ENCODE data around the gene PRR27.
"Not testable (repeated sequence)": the region's sequence is repeated elsewhere in the genome, so short reads cannot be mapped to it uniquely, and the experiment has no call there.

The PRR27 gene

GRCh38 chr4:70195425-70195824, 41.4 kb downstream of the PRR27 start, which contains the start of gene ODAM:
TSS of gene ODAM (plus strand) at chr4:70195725. CDS start at chr4:70196544, 819 bp downstream.
- Histone ChIP-seq H3K79me2 (ENCODE audit: low read length) (no peaks in the 10 kb centered on the region), H3K27me3 (replicated peaks; ENCODE audit: insufficient read depth, low read length) (no peaks in the 10 kb centered on the region), H3F3A (ENCODE audit: insufficient read depth, low read length) (no peaks in the 10 kb centered on the region), H3K4me1 (ENCODE audit: low read length) (no peaks in the 10 kb centered on the region), H3K4me3 (ENCODE audit: low read length) (no peak within 1 kb of the TSS), H3K4me2 (ENCODE audit: low read depth, low read length) (no peak within 1 kb of the TSS), H3K9me2 (replicated peaks; ENCODE audit: insufficient read depth, low read length) (no peaks in the 10 kb centered on the region), H3K36me3 (replicated peaks; ENCODE audit: insufficient read depth, low read length) (no peaks in the 10 kb centered on the region), H3K9ac (ENCODE audit: low read length) (no peak within 1 kb of the TSS), H4K20me1 (ENCODE audit: insufficient read depth, low read length) (no peaks in the 10 kb centered on the region), H3K27ac (ENCODE audit: low read length) (no peak within 1 kb of the TSS), H3K9me3 (replicated peaks; ENCODE audit: insufficient read depth, low read length) (no peaks in the 10 kb centered on the region), H2AFZ (ENCODE audit: low read length) (no peak within 1 kb of the TSS)
- no peak for TF ChIP-seq EZH2 (optimal IDR thresholded peaks at IDR 0.05; ENCODE audit: low read depth, low read length)
- no peak for TF ChIP-seq EZH2phosphoT487 (IDR thresholded peaks at IDR 0.05; ENCODE audit: low read length)
- TF ChIP-seq, protein P1, sequence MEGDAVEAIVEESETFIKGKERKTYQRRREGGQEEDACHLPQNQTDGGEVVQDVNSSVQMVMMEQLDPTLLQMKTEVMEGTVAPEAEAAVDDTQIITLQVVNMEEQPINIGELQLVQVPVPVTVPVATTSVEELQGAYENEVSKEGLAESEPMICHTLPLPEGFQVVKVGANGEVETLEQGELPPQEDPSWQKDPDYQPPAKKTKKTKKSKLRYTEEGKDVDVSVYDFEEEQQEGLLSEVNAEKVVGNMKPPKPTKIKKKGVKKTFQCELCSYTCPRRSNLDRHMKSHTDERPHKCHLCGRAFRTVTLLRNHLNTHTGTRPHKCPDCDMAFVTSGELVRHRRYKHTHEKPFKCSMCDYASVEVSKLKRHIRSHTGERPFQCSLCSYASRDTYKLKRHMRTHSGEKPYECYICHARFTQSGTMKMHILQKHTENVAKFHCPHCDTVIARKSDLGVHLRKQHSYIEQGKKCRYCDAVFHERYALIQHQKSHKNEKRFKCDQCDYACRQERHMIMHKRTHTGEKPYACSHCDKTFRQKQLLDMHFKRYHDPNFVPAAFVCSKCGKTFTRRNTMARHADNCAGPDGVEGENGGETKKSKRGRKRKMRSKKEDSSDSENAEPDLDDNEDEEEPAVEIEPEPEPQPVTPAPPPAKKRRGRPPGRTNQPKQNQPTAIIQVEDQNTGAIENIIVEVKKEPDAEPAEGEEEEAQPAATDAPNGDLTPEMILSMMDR (IDR thresholded peaks at IDR 0.05; ENCODE audit: low read length) = no peak
- no peak for DNase-seq

DNA sequence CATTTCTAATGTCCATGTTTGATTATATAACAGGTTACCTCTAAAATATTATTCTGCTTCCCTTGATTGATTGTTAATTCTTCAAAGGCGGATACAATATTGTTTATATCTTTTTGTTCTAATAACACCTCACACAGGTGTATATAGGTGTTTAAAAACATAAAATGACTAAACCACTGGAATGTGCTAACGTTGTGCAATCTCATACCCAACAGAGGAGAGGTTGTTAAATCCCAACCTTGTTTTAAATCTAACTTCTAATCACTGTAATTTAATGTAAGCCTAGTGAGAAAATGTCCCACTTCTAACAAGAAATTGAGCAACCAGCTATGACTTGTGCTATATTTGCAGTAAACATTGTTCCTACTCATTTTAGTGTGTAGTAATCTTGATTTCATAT, 42.8 kb downstream of the PRR27 start:
- H3K4me2 ChIP-seq (ENCODE audit: low read depth, low read length) = no peak overlapping the region
- H3K9me2 ChIP-seq (replicated peaks; ENCODE audit: insufficient read depth, low read length) = no peaks in the 10 kb centered on the region
- DNase-seq = no peak
- H3K9ac ChIP-seq (ENCODE audit: low read length) = no peak overlapping the region
- H4K20me1 ChIP-seq (ENCODE audit: insufficient read depth, low read length) = no peaks in the 10 kb centered on the region
- no peaks in the 10 kb centered on the region for H3K9me3 ChIP-seq (replicated peaks; ENCODE audit: insufficient read depth, low read length)
- no peak overlapping the region for H3K4me3 ChIP-seq (ENCODE audit: low read length)
- no peak overlapping the region for H3K27ac ChIP-seq (ENCODE audit: low read length)
- no peaks in the 10 kb centered on the region for H3K4me1 ChIP-seq (ENCODE audit: low read length)
- H3K27me3 ChIP-seq (replicated peaks; ENCODE audit: insufficient read depth, low read length) = no peaks in the 10 kb centered on the region
- H3K79me2 ChIP-seq (ENCODE audit: low read length) = no peaks in the 10 kb centered on the region
- no peak for TF ChIP-seq EZH2phosphoT487 (IDR thresholded peaks at IDR 0.05; ENCODE audit: low read length)
- H3F3A ChIP-seq (ENCODE audit: insufficient read depth, low read length) = no peaks in the 10 kb centered on the region
- no peak overlapping the region for H2AFZ ChIP-seq (ENCODE audit: low read length)
- no peaks in the 10 kb centered on the region for H3K36me3 ChIP-seq (replicated peaks; ENCODE audit: insufficient read depth, low read length)

DNA sequence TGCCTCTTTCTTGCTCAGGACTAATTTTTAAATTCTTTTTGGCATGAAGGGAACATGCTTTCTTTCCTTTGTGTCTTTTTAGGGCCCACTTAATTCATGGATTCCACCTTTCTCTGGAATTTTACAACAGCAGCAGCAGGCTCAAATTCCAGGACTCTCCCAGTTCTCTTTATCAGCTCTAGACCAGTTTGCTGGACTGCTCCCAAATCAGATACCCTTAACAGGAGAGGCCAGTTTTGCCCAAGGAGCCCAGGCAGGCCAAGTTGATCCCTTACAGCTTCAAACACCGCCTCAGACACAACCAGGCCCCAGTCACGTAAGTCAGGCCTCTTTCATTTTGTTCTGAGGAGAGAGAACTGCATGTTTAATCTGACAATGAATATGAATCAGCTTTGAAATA, 43.8 kb downstream of the PRR27 start:
- H3K9ac ChIP-seq (ENCODE audit: low read length) = no peak overlapping the region

GRCh38 chr4:70203601-70204000, 49.6 kb downstream of the PRR27 start:
- TF ChIP-seq EZH2 (optimal IDR thresholded peaks at IDR 0.05; ENCODE audit: low read depth, low read length) (no peak), EZH2phosphoT487 (IDR thresholded peaks at IDR 0.05; ENCODE audit: low read length) (no peak)
- TF ChIP-seq, protein P1 (IDR thresholded peaks at IDR 0.05; ENCODE audit: low read length) = no peak
- Histone ChIP-seq H3K36me3 (replicated peaks; ENCODE audit: insufficient read depth, low read length) (no peaks in the 10 kb centered on the region), H3K27ac (ENCODE audit: low read length) (no peak overlapping the region), H3K9ac (ENCODE audit: low read length) (no peak overlapping the region), H2AFZ (ENCODE audit: low read length) (no peak overlapping the region), H3K9me2 (replicated peaks; ENCODE audit: insufficient read depth, low read length) (no peaks in the 10 kb centered on the region), H3K4me2 (ENCODE audit: low read depth, low read length) (no peak overlapping the region), H4K20me1 (ENCODE audit: insufficient read depth, low read length) (no peaks in the 10 kb centered on the region), H3K27me3 (replicated peaks; ENCODE audit: insufficient read depth, low read length) (no peaks in the 10 kb centered on the region), H3F3A (ENCODE audit: insufficient read depth, low read length) (no peaks in the 10 kb centered on the region), H3K79me2 (ENCODE audit: low read length) (no peaks in the 10 kb centered on the region), H3K4me1 (ENCODE audit: low read length) (no peaks in the 10 kb centered on the region), H3K9me3 (replicated peaks; ENCODE audit: insufficient read depth, low read length) (no peaks in the 10 kb centered on the region), H3K4me3 (ENCODE audit: low read length) (no peak overlapping the region)
- no peak for DNase-seq

More for the DNA sequence above, 43.8 kb downstream of the PRR27 start:
- TF ChIP-seq EZH2 (optimal IDR thresholded peaks at IDR 0.05; ENCODE audit: low read depth, low read length) = no peak
- TF ChIP-seq, protein P1 (IDR thresholded peaks at IDR 0.05; ENCODE audit: low read length) = no peak
- no peak for TF ChIP-seq EZH2phosphoT487 (IDR thresholded peaks at IDR 0.05; ENCODE audit: low read length)
- H3F3A ChIP-seq (ENCODE audit: insufficient read depth, low read length) = no peaks in the 10 kb centered on the region
- H3K27me3 ChIP-seq (replicated peaks; ENCODE audit: insufficient read depth, low read length) = no peaks in the 10 kb centered on the region
- no peaks in the 10 kb centered on the region for H3K9me3 ChIP-seq (replicated peaks; ENCODE audit: insufficient read depth, low read length)
- no peak for DNase-seq
- no peaks in the 10 kb centered on the region for H3K9me2 ChIP-seq (replicated peaks; ENCODE audit: insufficient read depth, low read length)
- H4K20me1 ChIP-seq (ENCODE audit: insufficient read depth, low read length) = no peaks in the 10 kb centered on the region
- H3K27ac ChIP-seq (ENCODE audit: low read length) = no peak overlapping the region
- no peak overlapping the region for H2AFZ ChIP-seq (ENCODE audit: low read length)
- no peak overlapping the region for H3K4me3 ChIP-seq (ENCODE audit: low read length)
- H3K4me2 ChIP-seq (ENCODE audit: low read depth, low read length) = no peak overlapping the region
- no peaks in the 10 kb centered on the region for H3K36me3 ChIP-seq (replicated peaks; ENCODE audit: insufficient read depth, low read length)
- no peaks in the 10 kb centered on the region for H3K79me2 ChIP-seq (ENCODE audit: low read length)
- no peaks in the 10 kb centered on the region for H3K4me1 ChIP-seq (ENCODE audit: low read length)

- not testable (repeated sequence) for H3K4me1 ChIP-seq (ENCODE audit: low read length); H3K9ac ChIP-seq (ENCODE audit: low read length); H2AFZ ChIP-seq (ENCODE audit: low read length); H3K27me3 ChIP-seq (replicated peaks; ENCODE audit: insufficient read depth, low read length); H3K9me3 ChIP-seq (replicated peaks; ENCODE audit: insufficient read depth, low read length); H4K20me1 ChIP-seq (ENCODE audit: insufficient read depth, low read length); H3K9me2 ChIP-seq (replicated peaks; ENCODE audit: insufficient read depth, low read length); H3K79me2 ChIP-seq (ENCODE audit: low read length); H3K27ac ChIP-seq (ENCODE audit: low read length); H3K4me2 ChIP-seq (ENCODE audit: low read depth, low read length); H3K4me3 ChIP-seq (ENCODE audit: low read length); DNase-seq; H3K36me3 ChIP-seq (replicated peaks; ENCODE audit: insufficient read depth, low read length); H3F3A ChIP-seq (ENCODE audit: insufficient read depth, low read length)
Measured at GRCh38 chr4:70212752-70213151, 58.7 kb downstream of the PRR27 start.

Measured in MM.1S (cell line).